ENCODE measurements around the gene ZNF599. TPM values are rescaled to one million over a fixed set of nuclear protein-coding genes. Genes with fewer than 3 reads are reported as not detected.
A peak's percentile ranks its signal among the peaks of the same experiment; 100 is the strongest.

Gene ZNF599
- total and polyA plus RNA-seq, 2 of the 13 experiments (the other 11 are each of a cell fraction or from before 2014, with no cell fraction given): 5.8 to 7.3 TPM

GRCh38 chr19:34733266-34733745 is 39.7 kb downstream of the ZNF599 start (continued):
- TF ChIP-seq REL (CRISPR knock-in tag; conservative IDR thresholded peaks at IDR 0.05): no peak
- no peak for TF ChIP-seq ZNF501 (CRISPR knock-in tag; IDR thresholded peaks at IDR 0.05)
- TF ChIP-seq EP300 (IDR thresholded peaks at IDR 0.05; ENCODE audit: low read depth in 2 of 2, low read length in 2 of 2): no peak
- TF ChIP-seq EP300 (CRISPR knock-in tag; IDR thresholded peaks at IDR 0.05; ENCODE audit: borderline replicate concordance): peak; percentile 36; the same call in 1 of the 2 replicates
- TF ChIP-seq CBX5 (CRISPR knock-in tag; IDR thresholded peaks at IDR 0.05; ENCODE audit: borderline replicate concordance): 0 out of 2 replicates have a peak, but pooled peaks have one; percentile 39
- 0 out of 2 replicates have a peak, but pooled peaks have one; percentile 40 for TF ChIP-seq MTF1 (CRISPR knock-in tag; IDR thresholded peaks at IDR 0.05)
- no peak for TF ChIP-seq GMEB2 (CRISPR knock-in tag; IDR thresholded peaks at IDR 0.05; ENCODE audit: low read depth)
- TF ChIP-seq ZNF616 (CRISPR knock-in tag; IDR thresholded peaks at IDR 0.05; ENCODE audit: low read depth): no peak
- no peak for TF ChIP-seq RFX5 (IDR thresholded peaks at IDR 0.05; ENCODE audit: low read depth, low read length)
- TF ChIP-seq ASH2L (IDR thresholded peaks at IDR 0.05; ENCODE audit: insufficient read length, low read depth, low read length): no peak
- TF ChIP-seq, protein P1, sequence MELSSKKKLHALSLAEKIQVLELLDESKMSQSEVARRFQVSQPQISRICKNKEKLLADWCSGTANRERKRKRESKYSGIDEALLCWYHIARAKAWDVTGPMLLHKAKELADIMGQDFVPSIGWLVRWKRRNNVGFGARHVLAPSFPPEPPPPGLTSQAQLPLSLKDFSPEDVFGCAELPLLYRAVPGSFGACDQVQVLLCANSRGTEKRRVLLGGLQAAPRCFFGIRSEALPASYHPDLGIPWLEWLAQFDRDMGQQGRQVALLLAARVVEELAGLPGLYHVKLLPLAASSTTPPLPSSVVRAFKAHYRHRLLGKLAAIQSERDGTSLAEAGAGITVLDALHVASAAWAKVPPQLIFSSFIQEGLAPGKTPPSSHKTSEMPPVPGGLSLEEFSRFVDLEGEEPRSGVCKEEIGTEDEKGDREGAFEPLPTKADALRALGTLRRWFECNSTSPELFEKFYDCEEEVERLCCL (CRISPR knock-in tag; IDR thresholded peaks at IDR 0.05; ENCODE audit: borderline replicate concordance): no peak
- TF ChIP-seq ZNF33A (CRISPR knock-in tag; IDR thresholded peaks at IDR 0.05; ENCODE audit: borderline replicate concordance): no peak
- TF ChIP-seq ZNF569 (CRISPR knock-in tag; IDR thresholded peaks at IDR 0.05; ENCODE audit: borderline replicate concordance): no peak
- TF ChIP-seq BCL3 (CRISPR knock-in tag; IDR thresholded peaks at IDR 0.05): no peak
- no peak for TF ChIP-seq NFKB2 (CRISPR knock-in tag; IDR thresholded peaks at IDR 0.05; ENCODE audit: borderline replicate concordance)
- no peak for TF ChIP-seq RARG (CRISPR knock-in tag; IDR thresholded peaks at IDR 0.05; ENCODE audit: low read depth)
- TF ChIP-seq ELF3 (CRISPR knock-in tag; IDR thresholded peaks at IDR 0.05): peak; percentile 54
- TF ChIP-seq DNMT3B (CRISPR knock-in tag; conservative IDR thresholded peaks at IDR 0.05): no peak
- TF ChIP-seq, protein P2, sequence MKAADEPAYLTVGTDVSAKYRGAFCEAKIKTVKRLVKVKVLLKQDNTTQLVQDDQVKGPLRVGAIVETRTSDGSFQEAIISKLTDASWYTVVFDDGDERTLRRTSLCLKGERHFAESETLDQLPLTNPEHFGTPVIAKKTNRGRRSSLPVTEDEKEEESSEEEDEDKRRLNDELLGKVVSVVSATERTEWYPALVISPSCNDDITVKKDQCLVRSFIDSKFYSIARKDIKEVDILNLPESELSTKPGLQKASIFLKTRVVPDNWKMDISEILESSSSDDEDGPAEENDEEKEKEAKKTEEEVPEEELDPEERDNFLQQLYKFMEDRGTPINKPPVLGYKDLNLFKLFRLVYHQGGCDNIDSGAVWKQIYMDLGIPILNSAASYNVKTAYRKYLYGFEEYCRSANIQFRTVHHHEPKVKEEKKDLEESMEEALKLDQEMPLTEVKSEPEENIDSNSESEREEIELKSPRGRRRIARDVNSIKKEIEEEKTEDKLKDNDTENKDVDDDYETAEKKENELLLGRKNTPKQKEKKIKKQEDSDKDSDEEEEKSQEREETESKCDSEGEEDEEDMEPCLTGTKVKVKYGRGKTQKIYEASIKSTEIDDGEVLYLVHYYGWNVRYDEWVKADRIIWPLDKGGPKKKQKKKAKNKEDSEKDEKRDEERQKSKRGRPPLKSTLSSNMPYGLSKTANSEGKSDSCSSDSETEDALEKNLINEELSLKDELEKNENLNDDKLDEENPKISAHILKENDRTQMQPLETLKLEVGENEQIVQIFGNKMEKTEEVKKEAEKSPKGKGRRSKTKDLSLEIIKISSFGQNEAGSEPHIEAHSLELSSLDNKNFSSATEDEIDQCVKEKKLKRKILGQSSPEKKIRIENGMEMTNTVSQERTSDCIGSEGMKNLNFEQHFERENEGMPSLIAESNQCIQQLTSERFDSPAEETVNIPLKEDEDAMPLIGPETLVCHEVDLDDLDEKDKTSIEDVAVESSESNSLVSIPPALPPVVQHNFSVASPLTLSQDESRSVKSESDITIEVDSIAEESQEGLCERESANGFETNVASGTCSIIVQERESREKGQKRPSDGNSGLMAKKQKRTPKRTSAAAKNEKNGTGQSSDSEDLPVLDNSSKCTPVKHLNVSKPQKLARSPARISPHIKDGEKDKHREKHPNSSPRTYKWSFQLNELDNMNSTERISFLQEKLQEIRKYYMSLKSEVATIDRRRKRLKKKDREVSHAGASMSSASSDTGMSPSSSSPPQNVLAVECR (CRISPR knock-in tag; IDR thresholded peaks at IDR 0.05; ENCODE audit: borderline replicate concordance): no peak; the same call in 1 of the 2 replicates
- 0 out of 2 replicates have a peak, but pooled peaks have one; percentile 16 for TF ChIP-seq MED13 (CRISPR knock-in tag; IDR thresholded peaks at IDR 0.05)
- TF ChIP-seq GTF2F1 (IDR thresholded peaks at IDR 0.05; ENCODE audit: low read length): no peak
- no peak for TF ChIP-seq ZNF383 (CRISPR knock-in tag; IDR thresholded peaks at IDR 0.05; ENCODE audit: borderline replicate concordance)
- TF ChIP-seq ZNF335 (CRISPR knock-in tag; IDR thresholded peaks at IDR 0.05): no peak

Data from HepG2 (cell line).